GM23338 (cell line): ENCODE measurements around the gene TJP2.

ENCODE experiments used
- CREB1 ChIP-seq: fragments of 250-450 bp; sonication (Bioruptor Pico); IDR thresholded peaks from 2 replicates; pipeline ENCODE4 v1.5.0; 2020; ENCODE audit warnings: low read depth, mild to moderate bottlenecking, moderate library complexity
- CTCF ChIP-seq, 2 experiments: fragments of 200-600 bp in 1 of 2; sonication (generic) in 1 of 2; conservative IDR thresholded peaks; 2 replicates each; pipeline versions ENCODE4 v1.5.1 to v1.6.1; 2016 to 2017; ENCODE audit warnings: antibody characterized with exemption in 2 of 2, low read depth in 2 of 2, mild to moderate bottlenecking in 2 of 2, moderate library complexity in 1 of 2
- EZH2 ChIP-seq: fragments of 200-600 bp; sonication (generic); IDR thresholded peaks from one replicate; pipeline ENCODE4 v1.8.0; 2017; ENCODE audit warnings: antibody characterized with exemption, mild to moderate bottlenecking, low read depth; ENCODE audit not compliant: unreplicated experiment
- EZH2phosphoT487 ChIP-seq: fragments of 200-600 bp; sonication (generic); IDR thresholded peaks from one replicate; pipeline ENCODE4 v1.8.1; 2018; ENCODE audit warnings: antibody characterized with exemption; ENCODE audit not compliant: unreplicated experiment
- JUNB ChIP-seq: IDR thresholded peaks from one replicate; pipeline ENCODE4 v1.6.1; 2016; ENCODE audit warnings: antibody characterized with exemption; ENCODE audit not compliant: unreplicated experiment
- POLR2AphosphoS5 ChIP-seq: IDR thresholded peaks from 2 replicates; pipeline ENCODE4 v1.6.1; 2016; ENCODE audit warnings: antibody characterized with exemption, low read depth
- ZNF114 ChIP-seq: fragments of 250-450 bp; sonication (Bioruptor Pico); IDR thresholded peaks from 2 replicates; pipeline ENCODE4 v1.5.0; 2020; ENCODE audit warnings: mild to moderate bottlenecking, moderate library complexity
- TF ChIP-seq, protein P1 (sequence below): IDR thresholded peaks from 2 replicates; pipeline ENCODE4 v1.6.1; 2016; ENCODE audit warnings: antibody characterized with exemption
- TF ChIP-seq, protein P2 (sequence below): IDR thresholded peaks from one replicate; pipeline ENCODE4 v1.6.1; 2018; ENCODE audit warnings: antibody characterized with exemption; ENCODE audit not compliant: unreplicated experiment

DNA sequence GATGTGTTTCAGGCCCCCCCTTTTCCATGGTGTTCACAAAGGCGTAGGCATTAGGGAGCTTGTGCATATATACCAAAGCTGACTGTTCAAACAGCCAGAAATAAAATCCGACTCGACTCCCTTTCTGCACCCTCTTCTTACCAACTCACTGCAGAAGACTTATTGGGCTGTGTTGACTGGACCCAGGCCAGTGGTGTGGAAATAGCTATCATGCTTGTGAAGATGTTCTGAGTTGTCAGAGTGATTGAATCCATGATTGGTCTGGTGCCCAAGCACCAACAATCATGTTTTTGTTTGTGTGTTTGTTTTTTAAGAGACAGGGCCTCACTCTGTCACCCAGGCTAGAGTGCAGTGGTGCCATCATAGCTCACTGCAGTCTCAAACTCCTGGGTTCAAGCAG lies 21.6 kb downstream of the TJP2 start:
- TF ChIP-seq CTCF (conservative IDR thresholded peaks at IDR 0.05; ENCODE audit: low read depth in 2 of 2) (no peak), EZH2 (no peak), POLR2AphosphoS5 (no peak), ZNF114 (CRISPR knock-in tag) (no peak), EZH2phosphoT487 (no peak), CREB1 (CRISPR knock-in tag) (no peak), JUNB (no peak)
- TF ChIP-seq, protein P1, sequence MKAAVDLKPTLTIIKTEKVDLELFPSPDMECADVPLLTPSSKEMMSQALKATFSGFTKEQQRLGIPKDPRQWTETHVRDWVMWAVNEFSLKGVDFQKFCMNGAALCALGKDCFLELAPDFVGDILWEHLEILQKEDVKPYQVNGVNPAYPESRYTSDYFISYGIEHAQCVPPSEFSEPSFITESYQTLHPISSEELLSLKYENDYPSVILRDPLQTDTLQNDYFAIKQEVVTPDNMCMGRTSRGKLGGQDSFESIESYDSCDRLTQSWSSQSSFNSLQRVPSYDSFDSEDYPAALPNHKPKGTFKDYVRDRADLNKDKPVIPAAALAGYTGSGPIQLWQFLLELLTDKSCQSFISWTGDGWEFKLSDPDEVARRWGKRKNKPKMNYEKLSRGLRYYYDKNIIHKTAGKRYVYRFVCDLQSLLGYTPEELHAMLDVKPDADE: no peak
- TF ChIP-seq, protein P2, sequence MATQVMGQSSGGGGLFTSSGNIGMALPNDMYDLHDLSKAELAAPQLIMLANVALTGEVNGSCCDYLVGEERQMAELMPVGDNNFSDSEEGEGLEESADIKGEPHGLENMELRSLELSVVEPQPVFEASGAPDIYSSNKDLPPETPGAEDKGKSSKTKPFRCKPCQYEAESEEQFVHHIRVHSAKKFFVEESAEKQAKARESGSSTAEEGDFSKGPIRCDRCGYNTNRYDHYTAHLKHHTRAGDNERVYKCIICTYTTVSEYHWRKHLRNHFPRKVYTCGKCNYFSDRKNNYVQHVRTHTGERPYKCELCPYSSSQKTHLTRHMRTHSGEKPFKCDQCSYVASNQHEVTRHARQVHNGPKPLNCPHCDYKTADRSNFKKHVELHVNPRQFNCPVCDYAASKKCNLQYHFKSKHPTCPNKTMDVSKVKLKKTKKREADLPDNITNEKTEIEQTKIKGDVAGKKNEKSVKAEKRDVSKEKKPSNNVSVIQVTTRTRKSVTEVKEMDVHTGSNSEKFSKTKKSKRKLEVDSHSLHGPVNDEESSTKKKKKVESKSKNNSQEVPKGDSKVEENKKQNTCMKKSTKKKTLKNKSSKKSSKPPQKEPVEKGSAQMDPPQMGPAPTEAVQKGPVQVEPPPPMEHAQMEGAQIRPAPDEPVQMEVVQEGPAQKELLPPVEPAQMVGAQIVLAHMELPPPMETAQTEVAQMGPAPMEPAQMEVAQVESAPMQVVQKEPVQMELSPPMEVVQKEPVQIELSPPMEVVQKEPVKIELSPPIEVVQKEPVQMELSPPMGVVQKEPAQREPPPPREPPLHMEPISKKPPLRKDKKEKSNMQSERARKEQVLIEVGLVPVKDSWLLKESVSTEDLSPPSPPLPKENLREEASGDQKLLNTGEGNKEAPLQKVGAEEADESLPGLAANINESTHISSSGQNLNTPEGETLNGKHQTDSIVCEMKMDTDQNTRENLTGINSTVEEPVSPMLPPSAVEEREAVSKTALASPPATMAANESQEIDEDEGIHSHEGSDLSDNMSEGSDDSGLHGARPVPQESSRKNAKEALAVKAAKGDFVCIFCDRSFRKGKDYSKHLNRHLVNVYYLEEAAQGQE: no peak
